Neuronal stem cell (in vitro differentiated cells): Measurements from ENCODE around the gene SART3.

Experiments
- DNase-seq: peaks from one replicate; pipeline ENCODE4 v3.0.0-alpha.2; 2013; ENCODE audit warnings: low spot score
- H2AFZ ChIP-seq: one replicate; pipeline ENCODE4 v1.6.1; 2013; ENCODE audit warnings: mild to moderate bottlenecking, low read length, inconsistent platforms
- H2AK5ac ChIP-seq: 2 replicates; pipeline ENCODE4 v1.6.1; 2013; ENCODE audit warnings: low read depth, mild to moderate bottlenecking, inconsistent platforms, low read length, moderate library complexity, mixed read lengths
- H2BK120ac ChIP-seq: 2 replicates; pipeline ENCODE4 v1.6.1; 2013; ENCODE audit warnings: low read depth, mild to moderate bottlenecking, inconsistent platforms, low read length, moderate library complexity, mixed read lengths
- H2BK12ac ChIP-seq: one replicate; pipeline ENCODE4 v1.6.1; 2013; ENCODE audit warnings: low read length, inconsistent platforms
- H2BK15ac ChIP-seq: 2 replicates; pipeline ENCODE4 v1.6.1; 2013; ENCODE audit warnings: mild to moderate bottlenecking, low read length, inconsistent platforms, mixed read lengths
- H2BK5ac ChIP-seq: one replicate; pipeline ENCODE4 v1.6.1; 2013; ENCODE audit warnings: inconsistent platforms, mild to moderate bottlenecking, low read length, moderate library complexity
- H3K14ac ChIP-seq: one replicate; pipeline ENCODE4 v1.6.1; 2013; ENCODE audit warnings: low read length, inconsistent platforms
- H3K18ac ChIP-seq: 2 replicates; pipeline ENCODE4 v1.6.1; 2013; ENCODE audit warnings: low read length, inconsistent platforms
- H3K23ac ChIP-seq: 2 replicates; pipeline ENCODE4 v1.6.1; 2013; ENCODE audit warnings: low read depth, mild to moderate bottlenecking, mixed read lengths, low read length, inconsistent platforms; ENCODE audit not compliant: poor library complexity
- H3K27ac ChIP-seq: replicated peaks from 3 replicates; pipeline ENCODE4 v1.5.1; 2013; ENCODE audit warnings: low read length, inconsistent platforms
- H3K27me3 ChIP-seq, 3 experiments: 2 replicates each; pipeline ENCODE4 v1.6.1; 2013; ENCODE audit warnings: low read length in 3 of 3, mild to moderate bottlenecking in 2 of 3, inconsistent platforms in 1 of 3, low read depth in 1 of 3, mixed read lengths in 1 of 3, moderate library complexity in 1 of 3; ENCODE audit not compliant: control insufficient read depth in 3 of 3, insufficient read depth in 3 of 3
- H3K36me3 ChIP-seq, 2 donors: replicated peaks in 1 of 2; 2 replicates each; pipeline ENCODE4 v1.6.1; 2013; ENCODE audit warnings: low read length in 2 of 2; ENCODE audit not compliant: control insufficient read depth in 2 of 2, insufficient read depth in 2 of 2
- H3K4ac ChIP-seq: 2 replicates; pipeline ENCODE4 v1.6.1; 2013; ENCODE audit warnings: inconsistent platforms, mild to moderate bottlenecking, low read length, moderate library complexity
- H3K4me1 ChIP-seq, 2 donors: 1 replicate in 1 of 2; 2 replicates in 1 of 2; pipeline ENCODE4 v1.6.1; 2013; ENCODE audit warnings: low read length in 2 of 2, low read depth in 1 of 2; ENCODE audit not compliant: control insufficient read depth in 2 of 2, insufficient read depth in 1 of 2
- H3K4me2 ChIP-seq: one replicate; pipeline ENCODE4 v1.6.1; 2013; ENCODE audit warnings: mild to moderate bottlenecking, low read length, inconsistent platforms; ENCODE audit not compliant: insufficient read depth, poor library complexity, severe bottlenecking
- H3K4me3 ChIP-seq, 2 donors: 2 replicates each; pipeline ENCODE4 v1.5.1; 2013; ENCODE audit warnings: low read length in 2 of 2, mild to moderate bottlenecking in 2 of 2, inconsistent platforms in 1 of 2, moderate library complexity in 1 of 2
- H3K79me1 ChIP-seq: one replicate; pipeline ENCODE4 v1.6.1; 2013; ENCODE audit warnings: low read depth, mild to moderate bottlenecking, inconsistent platforms, low read length, moderate library complexity
- H3K9ac ChIP-seq: one replicate; pipeline ENCODE4 v1.6.1; 2013; ENCODE audit warnings: mild to moderate bottlenecking, low read depth, low read length, inconsistent platforms; ENCODE audit not compliant: poor library complexity
- H3K9me3 ChIP-seq, 2 donors: replicated peaks in 1 of 2; 2 replicates each; pipeline versions ENCODE3 to v1.6.1; 2013; ENCODE audit warnings: low read length in 2 of 2, mild to moderate bottlenecking in 2 of 2, inconsistent platforms in 1 of 2, low read depth in 1 of 2, mixed read lengths in 1 of 2, moderate library complexity in 1 of 2; ENCODE audit not compliant: control insufficient read depth in 2 of 2, insufficient read depth in 1 of 2
- H4K8ac ChIP-seq: one replicate; pipeline ENCODE4 v1.6.1; 2013; ENCODE audit warnings: low read depth, mild to moderate bottlenecking, inconsistent platforms, low read length, moderate library complexity
- H4K91ac ChIP-seq: one replicate; pipeline ENCODE4 v1.6.1; 2013; ENCODE audit warnings: low read length, low read depth, mild to moderate bottlenecking, inconsistent platforms; ENCODE audit not compliant: poor library complexity
- WGBS, 2 donors: extraction: QIAGEN DNeasy Blood & Tissue Kit; methylation state at CpG; one replicate each; pipeline ENCODE4 v1.1.7; 2013; ENCODE audit warnings: missing lambda C conversion rate in 2 of 2, mixed read lengths in 1 of 2; ENCODE audit not compliant: insufficient read length in 2 of 2, insufficient replicate concordance in 1 of 2; ENCODE audit errors: extremely low coverage in 2 of 2; 5-methylcytosine and 5-hydroxymethylcytosine counted together

Gene SART3

DNA sequence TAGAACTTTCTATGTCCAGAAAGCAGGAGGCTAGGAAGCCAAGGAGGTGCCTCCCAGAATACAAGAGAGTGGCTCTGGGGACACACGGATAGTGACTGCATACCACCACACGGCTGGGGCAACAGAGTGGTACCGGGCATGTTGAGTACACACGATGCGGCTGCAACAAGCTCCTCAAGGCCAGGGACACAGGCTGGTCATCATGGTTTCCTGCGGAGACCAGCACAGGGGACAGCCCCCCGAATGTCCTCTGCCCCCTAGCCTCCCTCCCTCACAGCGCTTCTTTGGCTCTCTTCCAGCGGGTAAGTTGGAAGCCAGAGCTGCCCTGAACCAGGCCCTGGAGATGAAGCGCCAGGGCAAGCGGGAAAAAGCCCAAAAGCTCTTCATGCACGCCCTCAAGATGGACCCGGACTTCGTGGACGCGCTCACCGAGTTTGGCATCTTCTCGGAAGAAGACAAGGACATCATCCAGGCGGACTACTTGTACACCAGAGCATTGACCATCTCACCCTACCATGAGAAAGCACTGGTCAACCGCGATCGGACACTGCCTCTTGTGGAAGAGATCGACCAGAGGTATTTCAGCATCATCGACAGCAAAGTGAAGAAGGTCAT is 42.8 kb downstream of the SART3 start:
- WGBS, 2 donors = no CpG with 5 or more reads among the region's 24 CpGs
- H3K79me1 ChIP-seq = peaks cover 8% of the 10 kb centered on the region
- H3K9me3 ChIP-seq = peaks cover 0 to 5% of the 10 kb centered on the region in 2 donors
- H3K4me2 ChIP-seq = no peak overlapping the region
- DNase-seq = no peak
- peaks cover 5 to 13% of the 10 kb centered on the region in 2 donors for H3K4me1 ChIP-seq
- peaks cover 47 to 67% of the 10 kb centered on the region in 2 donors for H3K36me3 ChIP-seq
- H2AK5ac ChIP-seq = no peak overlapping the region
- no peak overlapping the region for H3K23ac ChIP-seq
- H2BK12ac ChIP-seq = no peak overlapping the region
- no peak overlapping the region for H3K18ac ChIP-seq
- no peak overlapping the region for H3K4ac ChIP-seq
- H3K4me3 ChIP-seq = no peak overlapping the region
- no peak overlapping the region for H2BK120ac ChIP-seq
- no peak overlapping the region for H3K14ac ChIP-seq
- no peak overlapping the region for H4K8ac ChIP-seq
- no peak overlapping the region for H2AFZ ChIP-seq
- no peak overlapping the region for H2BK5ac ChIP-seq
- H2BK15ac ChIP-seq = no peak overlapping the region
- H3K9ac ChIP-seq = peak overlapping the region; percentile 24
- no peak overlapping the region for H3K27ac ChIP-seq
- no peak overlapping the region for H4K91ac ChIP-seq
- no peaks in the 10 kb centered on the region for H3K27me3 ChIP-seq

- H3K14ac ChIP-seq = no peak overlapping the region
- no peak overlapping the region for H3K27ac ChIP-seq
- H2BK12ac ChIP-seq = no peak overlapping the region
- H3K23ac ChIP-seq = no peak overlapping the region
- peaks cover 42 to 60% of the 10 kb centered on the region in 2 donors for H3K36me3 ChIP-seq
- H3K18ac ChIP-seq = no peak overlapping the region
- H3K4me1 ChIP-seq = peaks cover 5 to 11% of the 10 kb centered on the region in 2 donors
- no peak overlapping the region for H4K91ac ChIP-seq
- WGBS, 2 donors = no CpG with 5 or more reads among the region's 12 CpGs
- no peak overlapping the region for H3K4ac ChIP-seq
- H2BK120ac ChIP-seq = no peak overlapping the region
- H3K79me1 ChIP-seq = peaks cover 8% of the 10 kb centered on the region
- no peak overlapping the region for H2BK15ac ChIP-seq
- H2AK5ac ChIP-seq = no peak overlapping the region
- H3K4me3 ChIP-seq = no peak overlapping the region
- H3K9ac ChIP-seq = no peak overlapping the region
- no peaks in the 10 kb centered on the region for H3K27me3 ChIP-seq
- no peak overlapping the region for H2AFZ ChIP-seq
- peak overlapping the region; percentile 97 for H4K8ac ChIP-seq
- peaks cover 0 to 5% of the 10 kb centered on the region in 2 donors for H3K9me3 ChIP-seq
- no peak overlapping the region for H3K4me2 ChIP-seq
- no peak for DNase-seq
- no peak overlapping the region for H2BK5ac ChIP-seq
These were observed 43.5 kb downstream of the SART3 start for GRCh38 chr12:108517288-108518100.

- peak overlapping the region; percentile 13 to 94 for H3K4me3 ChIP-seq
These were observed 44.3 kb downstream of the SART3 start for GRCh38 chr12:108516511-108517275.

More at GRCh38 chr12:108516511-108517275, 44.3 kb downstream of the SART3 start:
- Histone ChIP-seq H2BK12ac (no peak overlapping the region), H2AFZ (no peak overlapping the region), H3K9ac (no peak overlapping the region), H3K23ac (no peak overlapping the region), H4K91ac (no peak overlapping the region), H2BK5ac (no peak overlapping the region), H3K4me2 (no peak overlapping the region), H2BK120ac (no peak overlapping the region), H3K4ac (no peak overlapping the region), H3K4me1 (peaks cover 5 to 11% of the 10 kb centered on the region in 2 donors), H3K27ac (no peak overlapping the region), H3K36me3 (peaks cover 40 to 52% of the 10 kb centered on the region in 2 donors), H3K18ac (no peak overlapping the region), H4K8ac (peak overlapping the region; percentile 97), H3K14ac (no peak overlapping the region), H2BK15ac (no peak overlapping the region), H3K79me1 (peaks cover 8% of the 10 kb centered on the region), H3K27me3 (no peaks in the 10 kb centered on the region), H3K9me3 (peaks cover 0 to 5% of the 10 kb centered on the region in 2 donors), H2AK5ac (peak overlapping the region; percentile 57)
- DNase-seq = no peak
- no CpG with 5 or more reads among the region's 23 CpGs for WGBS, 2 donors
